CD4-positive, alpha-beta T cell treated with Interleukin-17A for 1 hour (primary cell): ENCODE results near the gene SHISAL1.

ENCODE experiments used
- DNase-seq: peaks from one replicate; pipeline ENCODE4 v3.0.0-alpha.2; 2020

SHISAL1 gene

DNA sequence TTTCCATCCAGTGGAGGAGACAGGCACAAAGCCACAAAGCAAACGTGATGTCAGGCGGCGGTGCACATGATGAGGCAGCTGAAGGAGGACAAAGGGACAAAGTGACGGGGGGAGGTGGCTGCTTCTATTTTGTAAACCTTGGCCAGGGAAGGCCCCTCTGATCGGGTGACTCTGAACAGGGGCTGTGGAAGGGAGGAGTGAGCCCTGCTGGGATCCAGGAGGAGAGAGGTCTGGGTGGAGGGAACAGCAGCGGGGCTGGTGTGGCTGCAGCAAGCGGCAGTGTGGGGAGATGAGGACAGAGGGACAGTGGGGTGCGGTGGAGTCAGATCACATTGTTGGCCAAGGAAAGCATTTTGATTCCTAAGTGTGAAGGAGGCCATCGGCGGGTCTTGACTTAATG, 36.7 kb downstream of the SHISAL1 start:
- DNase-seq, result no peak

DNA sequence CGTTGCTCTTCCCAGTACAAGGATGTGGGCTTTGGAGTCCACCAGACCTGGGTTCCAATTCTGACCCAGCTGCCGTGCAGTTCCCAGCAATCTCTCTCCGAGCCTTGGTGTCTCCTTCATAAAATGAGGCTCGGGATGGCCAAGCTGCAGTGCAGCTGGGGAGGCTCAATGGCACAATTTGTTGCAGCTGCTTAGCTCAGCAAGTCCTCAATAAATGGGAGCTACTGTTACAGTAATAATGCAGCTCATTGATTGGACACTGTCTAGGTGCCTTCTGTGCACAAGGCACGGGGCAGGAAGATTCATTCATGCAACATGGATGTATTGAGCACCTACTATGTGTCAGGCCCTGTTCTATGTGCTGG, 37.1 kb downstream of the SHISAL1 start:
- DNase-seq, result no peak

DNA sequence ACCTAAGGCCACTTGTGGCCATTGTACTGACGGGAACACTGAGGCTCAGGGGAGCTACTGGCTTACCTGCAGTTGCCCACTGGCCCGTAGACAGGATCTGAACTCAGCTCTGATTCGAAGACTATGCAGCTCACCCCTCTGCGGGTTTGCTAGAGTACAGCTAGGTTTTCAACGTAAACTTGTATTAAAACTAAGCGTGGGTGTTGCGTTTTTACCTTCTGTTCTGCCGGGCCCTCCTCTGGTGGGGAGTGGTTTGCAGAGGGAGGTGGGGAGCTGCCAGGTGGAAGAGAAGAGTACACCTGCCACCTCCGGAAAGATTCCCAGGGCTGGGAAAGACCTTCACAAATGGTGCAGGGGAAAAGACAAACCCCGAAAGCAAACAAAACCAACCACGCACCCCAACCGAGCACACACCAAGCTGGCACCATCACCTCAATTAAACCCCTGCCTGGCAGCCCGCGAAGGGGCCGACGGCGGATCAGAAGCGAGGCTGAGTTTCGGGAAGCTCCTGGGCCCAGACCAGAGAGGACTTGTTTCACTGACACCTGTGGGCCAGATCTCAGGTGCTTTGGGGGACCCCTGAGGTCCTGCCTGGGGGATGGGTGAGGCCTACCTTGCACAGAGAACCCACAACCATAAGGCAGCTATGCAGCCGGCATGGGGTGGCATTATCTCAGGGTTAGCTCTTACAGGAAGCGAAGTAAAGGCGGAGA, 37.7 kb downstream of the SHISAL1 start:
- no peak for DNase-seq

DNA sequence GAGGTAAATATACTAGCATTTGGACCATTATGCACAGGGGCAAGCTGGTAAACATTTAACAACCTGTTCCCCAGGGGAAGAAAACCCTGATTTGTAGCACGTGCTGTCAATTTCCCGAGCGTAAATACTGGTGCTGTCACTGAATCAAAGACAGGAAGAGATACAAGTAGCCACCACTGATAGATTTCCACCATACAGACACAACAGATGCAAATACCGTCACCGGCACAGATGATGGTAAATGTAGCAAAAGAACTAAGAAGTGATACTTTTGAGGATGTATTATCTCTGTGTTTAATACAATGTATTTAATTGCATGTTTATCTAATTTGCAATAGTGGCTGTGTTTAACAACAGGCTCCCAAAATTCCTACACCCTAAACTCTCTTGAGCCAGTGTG, 39.6 kb downstream of the SHISAL1 start:
- DNase-seq, result no peak

DNA sequence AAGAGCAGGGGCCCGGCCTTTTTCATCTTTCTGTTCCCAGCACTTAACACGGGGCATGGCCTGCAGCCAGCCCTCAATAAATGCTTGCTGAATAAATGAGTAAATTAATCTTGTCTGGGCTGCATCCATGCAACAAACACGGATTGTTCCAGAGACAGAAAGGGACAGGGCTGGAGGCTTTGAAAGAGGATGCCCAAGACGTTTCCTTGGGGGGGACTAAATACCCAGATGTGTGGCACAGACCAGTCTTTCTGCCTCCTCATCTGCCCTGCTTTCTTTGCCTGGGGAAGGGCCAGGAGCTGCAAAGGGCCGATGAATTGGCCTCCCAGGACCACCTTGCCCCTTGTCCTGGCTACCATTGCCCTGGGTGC, 40.4 kb downstream of the SHISAL1 start:
- DNase-seq, result no peak

DNA sequence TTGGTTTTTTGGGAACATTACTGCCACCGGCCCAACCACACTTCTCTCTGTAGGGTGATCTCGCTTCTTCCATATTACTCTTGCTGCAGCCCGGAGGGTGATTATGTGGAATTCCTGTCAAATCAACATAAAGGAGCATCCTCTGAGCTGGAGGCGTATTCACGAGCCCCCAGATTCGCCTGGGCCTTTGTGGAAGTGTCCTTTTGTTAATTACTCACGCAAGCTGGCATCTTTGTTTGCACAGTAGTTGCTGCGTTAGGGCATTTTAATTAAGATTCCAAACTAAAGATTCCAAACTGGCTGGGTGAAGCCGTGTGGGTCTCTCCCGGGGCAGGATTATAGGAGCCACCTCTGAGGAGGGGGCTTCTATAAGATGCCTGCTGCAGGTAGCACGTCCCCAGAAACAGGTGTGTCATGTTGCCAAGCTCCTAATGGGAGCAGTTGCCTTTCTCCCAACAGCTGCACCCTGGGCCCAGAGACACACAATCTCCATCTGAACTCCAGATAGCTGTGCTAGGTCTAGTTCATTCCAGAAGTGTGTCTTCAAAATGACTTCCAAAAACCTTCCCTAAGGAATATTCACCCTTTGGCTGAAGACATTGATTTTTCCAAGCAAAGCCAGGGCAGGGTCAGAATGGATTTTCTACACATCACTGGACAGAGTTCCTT, 40.9 kb downstream of the SHISAL1 start:
- no peak for DNase-seq

DNA sequence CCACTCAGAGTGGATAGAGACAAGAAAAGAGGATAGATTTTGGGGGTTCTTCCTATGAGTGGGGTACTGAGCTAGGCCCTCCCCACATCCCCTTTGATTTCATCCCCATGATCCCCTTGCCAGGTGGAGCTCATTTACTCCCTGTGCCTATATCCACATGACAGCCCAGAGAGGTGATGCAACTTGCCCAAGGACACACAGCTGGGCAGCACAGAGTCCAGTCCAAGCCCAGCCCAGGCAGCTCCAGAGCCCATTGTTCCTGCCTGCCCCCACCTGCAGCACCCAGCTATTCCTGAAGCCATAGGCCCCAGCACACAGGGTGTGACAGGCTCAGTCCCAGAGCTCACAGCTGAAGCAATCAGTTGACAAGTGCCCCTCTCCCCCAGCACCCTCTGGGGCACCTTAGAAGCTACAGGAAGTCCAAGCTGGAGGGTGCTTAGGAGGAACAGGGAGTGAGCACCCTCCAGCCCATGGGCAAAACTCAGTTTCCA, 41.7 kb downstream of the SHISAL1 start:
- no peak for DNase-seq

DNA sequence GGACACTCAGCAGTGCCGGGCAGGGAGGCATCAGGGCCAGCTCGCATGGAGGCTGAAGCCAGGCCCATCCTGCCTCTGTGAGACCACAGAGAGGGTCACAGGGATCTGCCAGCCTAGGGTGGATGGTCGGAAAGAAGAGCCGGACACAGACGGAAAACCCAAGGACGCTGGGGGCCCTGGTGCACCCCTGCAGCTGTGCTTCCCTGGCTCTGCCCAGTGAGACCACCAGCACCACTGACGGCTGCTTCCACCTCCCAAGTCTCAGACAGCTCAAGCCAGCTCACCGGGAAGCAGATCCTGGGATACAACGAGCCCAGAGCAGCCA, 42.2 kb downstream of the SHISAL1 start:
- no peak for DNase-seq

DNA sequence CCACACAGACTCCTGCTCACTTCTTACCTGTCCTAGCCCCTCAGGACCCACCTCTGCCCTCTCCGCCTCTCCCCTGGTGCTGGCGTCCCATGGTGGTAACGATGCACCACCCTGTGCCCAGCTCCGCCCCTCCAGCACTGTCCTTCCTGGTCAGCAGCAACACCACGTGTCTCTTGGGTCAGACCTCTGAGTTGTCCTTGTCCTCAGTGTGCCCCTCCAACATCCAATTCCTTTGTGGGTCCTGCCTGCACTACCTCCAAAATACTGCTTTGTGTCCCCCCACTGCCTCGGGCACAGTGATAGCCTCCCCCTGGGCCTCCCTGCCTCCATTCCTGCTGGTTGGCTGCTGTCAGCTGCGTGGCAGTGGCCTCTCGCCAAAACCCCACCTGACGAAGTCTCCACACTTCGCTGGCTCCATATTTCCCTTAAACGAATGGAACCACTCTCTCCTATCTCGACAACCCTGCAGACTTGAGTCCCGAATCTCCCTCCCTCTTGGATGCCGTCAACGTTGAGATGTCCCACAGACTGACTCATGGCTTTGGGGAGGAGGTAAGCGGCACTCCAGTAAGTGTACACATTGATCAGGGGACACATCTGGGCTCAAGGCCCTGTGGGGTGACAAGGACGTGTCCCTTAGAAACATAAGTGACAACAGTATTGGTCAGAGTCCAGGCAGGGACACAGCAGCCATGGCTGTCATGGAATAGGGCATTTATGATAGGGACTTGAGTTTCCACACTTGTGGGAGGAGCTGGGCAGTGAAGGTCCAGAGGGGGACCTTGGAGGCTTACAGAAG, 42.8 kb downstream of the SHISAL1 start:
- DNase-seq, result no peak

DNA sequence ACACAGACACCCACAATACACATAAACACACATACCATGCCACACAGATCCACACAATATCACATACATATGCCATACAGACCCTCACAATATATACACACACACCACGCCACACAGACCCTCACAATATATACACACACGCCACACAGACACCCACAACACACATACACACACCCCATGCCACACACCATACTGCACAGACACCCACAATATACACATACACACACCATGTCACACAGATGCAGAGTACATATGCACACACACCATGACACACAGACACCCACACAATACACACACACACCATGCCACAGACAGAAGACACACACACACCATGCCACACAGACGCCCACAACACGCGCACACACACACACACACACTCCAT, 43.6 kb downstream of the SHISAL1 start:
- no peak for DNase-seq

DNA sequence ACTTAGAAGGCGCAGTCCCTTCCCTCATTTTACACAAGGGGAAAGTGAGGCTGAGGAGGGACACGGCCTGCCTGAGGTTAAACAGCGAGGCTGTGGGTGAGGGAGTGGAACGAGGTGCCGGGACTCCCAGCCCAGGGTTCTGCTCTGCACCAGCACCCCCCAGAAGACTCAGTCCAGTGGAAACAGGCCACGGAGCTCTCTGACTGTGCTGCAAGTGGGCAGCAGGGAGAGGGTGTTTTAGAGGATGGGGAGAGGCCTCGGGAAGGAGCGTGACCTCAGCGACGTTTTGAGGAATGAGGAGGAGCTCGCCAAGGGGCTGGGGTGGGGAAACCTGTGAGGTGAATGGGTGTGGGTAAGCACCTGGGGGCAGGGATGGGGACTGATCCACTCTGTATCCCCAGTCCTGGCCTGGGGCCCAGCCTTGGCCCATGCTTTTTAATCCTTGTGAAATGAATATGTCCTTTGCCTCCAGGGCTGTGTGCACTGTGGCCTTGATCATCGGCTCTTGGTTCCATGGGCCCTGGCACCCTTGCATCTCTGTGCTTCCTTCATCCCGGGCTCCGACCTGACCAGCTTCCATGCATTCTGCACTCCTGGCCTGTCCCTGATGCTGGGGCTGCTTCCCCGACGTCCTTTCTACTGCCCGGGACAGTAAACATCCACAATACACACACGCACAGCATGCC, 44.2 kb downstream of the SHISAL1 start:
- DNase-seq, result no peak

DNA sequence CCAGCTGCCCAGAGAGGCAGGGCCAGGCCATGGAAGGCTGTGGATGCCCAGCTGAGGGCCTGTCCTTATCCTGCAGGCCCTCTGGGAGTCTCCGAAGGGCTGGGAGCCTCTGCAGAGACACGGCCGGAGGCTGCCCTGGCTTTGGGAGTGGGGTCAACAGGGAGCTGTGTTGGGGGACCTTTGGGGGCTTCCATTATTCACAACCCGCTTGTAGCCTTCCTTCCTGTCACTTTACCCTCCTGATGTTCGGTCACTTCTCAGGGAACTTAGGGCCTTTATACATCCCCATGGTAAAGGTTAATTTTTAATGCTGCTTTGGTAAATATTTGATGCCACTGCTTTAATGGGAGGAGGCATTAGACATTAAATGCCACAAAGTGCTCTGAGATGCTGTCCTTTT, 44.9 kb downstream of the SHISAL1 start:
- DNase-seq, result no peak

DNA sequence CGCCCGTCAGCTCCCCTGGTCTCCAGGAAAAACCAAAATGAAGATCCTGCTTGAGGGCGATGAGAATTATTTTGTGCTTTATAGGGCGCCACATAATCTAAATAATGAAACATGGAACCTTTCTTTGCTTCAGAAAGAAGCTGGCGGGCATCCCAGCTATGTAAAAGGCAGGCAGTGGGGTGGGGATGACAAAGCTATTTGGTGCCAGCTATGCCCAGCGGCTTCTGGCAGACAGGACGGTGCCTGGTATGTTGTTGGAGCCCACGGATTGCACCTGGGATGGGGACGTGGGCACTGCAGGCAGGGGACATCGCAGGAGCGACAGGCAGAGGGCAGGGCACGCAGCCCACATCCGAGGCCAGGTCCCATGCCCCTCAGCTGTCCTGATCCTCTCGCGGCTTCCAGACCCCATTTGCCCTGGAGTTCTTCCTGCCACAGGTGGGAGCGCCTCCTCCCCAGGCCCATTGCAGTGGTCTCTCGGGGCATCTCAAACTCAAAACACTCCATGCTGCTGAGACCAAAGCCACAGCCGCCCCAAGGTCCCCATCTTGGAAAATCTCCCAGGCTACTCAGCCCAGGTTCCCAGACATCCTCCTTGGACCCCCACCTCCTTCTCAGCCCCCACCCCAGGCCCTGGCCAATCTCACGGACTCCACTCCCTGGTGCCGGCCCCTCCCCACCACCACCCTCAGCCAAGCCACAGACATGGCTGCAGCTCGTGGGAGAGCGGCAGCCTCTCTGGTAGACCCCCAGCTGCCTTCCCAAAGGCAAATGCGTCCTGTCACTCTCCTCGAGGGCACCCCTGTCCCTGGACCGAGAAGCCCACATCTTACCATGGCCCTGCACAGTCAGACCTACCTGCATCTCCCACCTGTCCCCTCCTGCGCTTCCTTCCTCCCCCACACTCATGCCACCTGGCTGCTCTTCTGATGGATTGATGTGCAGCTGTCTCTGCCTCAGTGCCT, 45.7 kb downstream of the SHISAL1 start:
- DNase-seq, result no peak

DNA sequence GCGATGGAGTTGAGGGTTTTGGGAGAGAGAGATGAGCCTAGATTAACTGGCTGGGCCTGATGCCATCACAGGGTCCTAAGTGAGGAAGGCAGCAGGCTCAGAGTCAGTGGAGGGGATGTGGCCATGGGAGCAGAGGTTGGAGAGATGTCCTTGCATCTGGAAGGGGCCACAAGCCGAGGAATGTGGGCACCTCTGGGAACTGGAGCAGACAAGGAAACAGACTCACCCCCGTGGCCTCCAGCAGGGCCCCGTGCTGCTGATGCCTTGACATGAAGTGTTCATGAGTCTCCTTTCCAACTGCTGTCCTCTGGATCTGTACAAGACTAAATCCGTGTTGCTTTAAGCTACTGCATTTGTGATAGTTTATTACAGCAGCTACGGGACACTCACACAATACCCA, 49.2 kb downstream of the SHISAL1 start:
- no peak for DNase-seq

DNA sequence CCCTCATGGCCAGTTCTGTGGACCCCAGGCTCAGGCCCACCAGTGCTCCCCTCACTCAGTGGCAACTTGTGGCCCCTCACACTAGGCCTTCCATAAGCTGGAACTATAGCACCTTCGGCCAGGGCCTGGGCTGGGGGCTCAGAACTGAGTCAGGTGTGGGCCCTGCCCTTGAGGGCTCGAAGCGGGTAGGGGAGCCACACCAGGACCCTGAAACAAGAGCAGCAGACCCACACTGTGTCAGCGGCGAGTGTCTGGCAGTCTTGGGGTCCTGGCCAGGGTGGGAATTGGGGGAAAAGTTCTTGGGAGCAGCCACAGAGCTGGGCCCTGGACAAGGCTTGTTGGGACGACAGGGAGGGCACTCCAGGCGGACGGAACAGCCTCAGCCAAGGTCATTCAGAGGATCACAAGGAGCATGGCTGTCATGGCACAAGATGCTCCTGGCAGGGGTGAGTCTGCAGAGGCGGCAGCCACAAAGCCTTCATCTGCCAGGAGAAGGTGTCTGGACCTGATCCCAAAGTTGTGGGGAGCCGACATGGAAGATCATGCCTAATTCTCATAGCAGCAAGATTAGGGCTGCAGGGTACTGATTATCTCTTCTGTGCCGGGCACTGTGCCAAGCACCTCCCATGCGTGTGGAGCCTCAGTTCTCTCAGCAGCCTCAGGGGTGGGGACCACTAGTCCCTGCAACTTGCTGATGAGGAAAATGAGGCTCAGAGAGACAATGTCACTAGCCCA, 50.7 kb downstream of the SHISAL1 start:
- DNase-seq, result no peak

DNA sequence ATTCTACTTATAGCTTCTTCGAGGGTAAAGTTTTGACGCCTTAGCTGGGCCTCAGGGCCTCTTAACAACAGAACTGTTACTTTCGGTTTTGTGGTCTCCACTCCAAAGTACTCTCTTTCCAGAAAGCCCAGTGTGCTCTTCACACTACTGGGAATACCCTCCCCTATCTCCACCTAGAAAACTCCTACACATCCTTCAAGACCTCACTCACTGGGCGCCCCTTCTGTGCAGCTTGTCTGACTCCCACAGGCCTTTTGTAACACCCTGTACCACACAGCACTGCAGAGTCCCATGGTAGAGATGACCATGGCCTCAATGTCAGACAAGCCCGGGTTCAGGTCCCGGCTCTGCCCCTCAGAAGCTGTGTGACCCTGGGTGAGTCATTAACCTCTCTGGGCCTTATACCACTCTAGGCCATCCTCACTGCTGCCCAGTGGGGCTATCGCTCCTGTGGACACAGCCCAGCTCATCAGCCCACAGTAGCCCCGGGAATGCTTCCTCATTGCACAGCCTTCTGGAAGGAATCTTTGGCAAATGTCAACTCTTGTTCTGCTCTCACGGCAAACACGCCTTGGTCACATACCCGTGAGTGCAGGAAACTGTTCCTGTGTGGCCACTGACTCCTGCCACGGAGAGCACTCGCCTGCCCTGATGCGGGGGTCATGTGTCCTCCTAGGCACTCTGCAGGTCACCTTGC, 51.4 kb downstream of the SHISAL1 start:
- no peak for DNase-seq

DNA sequence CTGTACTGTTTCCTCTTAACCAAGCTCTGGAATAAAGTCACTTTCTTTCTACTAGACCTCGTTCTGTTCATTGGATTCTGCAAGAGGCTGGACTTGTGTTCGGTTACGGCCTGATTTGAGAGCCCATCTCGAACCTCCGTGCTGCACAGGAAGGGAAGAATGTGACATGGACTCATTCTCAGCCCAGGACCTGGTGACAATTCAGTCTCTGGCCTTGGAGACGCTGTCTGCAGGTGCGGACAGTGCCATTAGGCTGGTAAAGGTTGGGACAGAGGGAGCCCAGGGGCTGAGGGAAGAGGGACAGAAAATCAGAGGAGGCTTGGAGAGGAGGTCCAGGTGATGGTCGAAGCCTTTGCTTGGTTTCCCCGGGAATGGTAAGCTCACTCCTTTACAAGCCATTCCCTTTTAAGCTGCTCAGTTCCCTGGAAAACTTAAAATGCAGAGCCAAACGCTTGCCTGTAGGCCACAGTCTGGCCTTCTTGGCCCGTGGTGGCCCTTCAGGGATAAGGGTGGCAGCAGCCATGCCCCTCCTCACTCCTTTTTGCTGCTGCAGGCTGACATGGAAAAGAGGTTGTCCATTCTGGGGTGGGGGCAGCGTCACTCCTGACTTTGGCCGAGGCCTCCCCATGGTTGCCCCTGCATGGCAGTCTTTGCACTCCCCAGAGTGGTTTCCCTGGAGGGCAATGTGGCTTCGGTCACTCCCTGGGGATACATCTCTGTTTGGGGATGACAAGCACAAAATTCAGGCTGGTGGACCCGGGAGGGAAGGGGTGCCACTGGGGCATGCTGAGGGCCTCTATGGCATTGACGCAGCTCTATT, 52.3 kb downstream of the SHISAL1 start:
- no peak for DNase-seq

DNA sequence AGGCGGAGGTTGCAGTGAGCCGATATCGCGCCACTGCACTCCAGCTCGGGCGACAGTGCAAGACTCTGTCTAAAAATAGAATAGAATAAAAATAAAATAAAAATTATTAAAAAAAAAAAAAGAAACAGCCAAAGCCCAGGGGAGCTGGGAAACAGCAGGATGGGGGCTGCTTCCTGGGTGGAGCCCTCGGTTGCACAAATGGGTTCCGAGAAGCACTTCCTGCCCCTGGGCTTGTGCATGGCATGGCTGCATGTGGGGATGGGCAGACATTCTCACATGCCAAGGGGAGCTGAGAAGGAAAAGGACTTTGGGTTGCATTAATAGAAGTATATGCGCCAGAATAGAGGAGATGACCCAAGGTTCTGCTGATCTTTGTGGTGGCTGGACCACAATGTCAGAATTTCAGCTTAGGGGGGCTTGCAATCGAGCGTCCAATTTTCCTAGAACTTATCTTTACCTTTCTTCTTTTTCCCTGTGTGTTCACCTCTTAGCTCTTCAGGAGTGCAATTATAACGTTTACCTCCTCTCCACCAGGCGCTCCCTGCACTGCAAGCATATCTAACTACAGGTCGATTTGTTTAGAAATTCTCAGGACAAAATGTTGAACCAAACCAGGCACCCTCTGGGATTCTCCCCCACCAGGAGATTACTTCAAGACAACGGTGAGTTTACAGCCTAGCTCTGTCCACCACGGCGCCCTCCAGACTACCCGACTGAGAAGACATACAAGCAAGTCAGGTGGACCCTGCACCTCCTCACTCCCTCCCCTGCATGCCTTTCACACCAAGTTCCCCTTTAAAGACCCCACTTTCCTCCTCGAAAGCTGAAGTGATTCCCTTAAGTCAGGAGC, 53.2 kb downstream of the SHISAL1 start:
- no peak for DNase-seq
